ENCODE data around the gene CCDC167.

CCDC167 gene

GRCh38 chr6:37499433-37500293, at the start of gene CCDC167:
Gene CCDC167 (minus strand): TSS chr6:37499893. CDS start chr6:37499863, 30 bp downstream.
- peak; percentile 99 for DNase-seq

DNA sequence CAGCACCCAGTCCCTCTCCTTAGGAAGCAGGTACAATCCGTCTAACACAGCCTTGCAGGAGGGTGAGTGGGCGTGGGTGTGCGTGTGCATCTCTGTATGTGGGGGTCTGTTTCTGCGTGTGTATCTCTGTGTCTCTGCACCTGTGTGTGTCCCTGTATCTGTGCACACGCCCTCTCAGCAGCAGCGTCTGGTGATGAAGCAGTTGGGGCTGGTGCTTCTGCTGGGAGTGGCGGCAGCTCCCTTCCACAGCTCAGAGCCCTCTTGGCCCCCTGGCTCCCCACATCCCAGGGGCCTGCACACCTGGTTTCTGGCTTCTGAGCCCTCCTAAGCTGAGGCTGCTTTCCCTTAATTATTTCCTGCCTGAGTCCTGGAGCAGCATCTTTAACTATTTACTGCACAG, 49.5 kb upstream of the CCDC167 start:
- no peak for DNase-seq

GRCh38 chr6:37548067-37548674, 48.5 kb upstream of the CCDC167 start:
- DNase-seq: no peak

- DNase-seq: no peak
Observed at GRCh38 chr6:37547564-37548061, 47.9 kb upstream of the CCDC167 start.

DNA sequence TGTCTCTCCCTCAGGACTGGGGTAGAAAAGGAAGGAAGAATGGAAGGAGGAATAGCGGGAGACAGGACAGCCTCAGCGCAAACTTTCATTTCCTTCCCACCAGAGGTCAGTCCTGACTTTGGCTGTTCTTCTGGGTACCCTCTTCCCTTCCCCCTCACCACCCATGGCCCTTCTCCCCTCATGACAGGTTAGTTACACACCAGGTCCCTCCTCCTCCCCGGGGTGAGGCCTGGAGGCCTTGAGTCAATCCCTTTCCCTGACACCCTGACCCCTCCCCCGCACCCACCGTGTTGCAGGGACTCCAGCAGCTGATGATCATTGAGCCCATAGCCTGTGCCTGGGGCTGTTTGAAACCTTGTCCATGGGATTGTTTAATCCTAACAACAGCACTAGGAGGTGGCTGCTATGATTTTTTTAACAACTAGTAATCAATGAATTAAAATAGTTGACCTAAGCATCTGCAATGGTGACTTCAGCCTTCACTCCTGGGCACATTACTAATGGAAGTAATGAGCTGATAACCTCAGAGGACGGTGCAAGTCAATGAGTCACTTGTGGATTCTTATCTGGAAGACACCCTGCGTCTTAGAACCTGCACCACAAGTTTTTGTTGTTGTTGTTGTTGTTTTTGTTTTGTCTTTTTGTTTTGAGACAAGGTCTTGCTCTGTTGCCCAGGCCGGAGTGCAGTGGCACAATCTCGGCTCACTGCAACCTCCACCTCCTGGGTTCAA, 46.6 kb upstream of the CCDC167 start:
- DNase-seq: peak; percentile 49

DNA sequence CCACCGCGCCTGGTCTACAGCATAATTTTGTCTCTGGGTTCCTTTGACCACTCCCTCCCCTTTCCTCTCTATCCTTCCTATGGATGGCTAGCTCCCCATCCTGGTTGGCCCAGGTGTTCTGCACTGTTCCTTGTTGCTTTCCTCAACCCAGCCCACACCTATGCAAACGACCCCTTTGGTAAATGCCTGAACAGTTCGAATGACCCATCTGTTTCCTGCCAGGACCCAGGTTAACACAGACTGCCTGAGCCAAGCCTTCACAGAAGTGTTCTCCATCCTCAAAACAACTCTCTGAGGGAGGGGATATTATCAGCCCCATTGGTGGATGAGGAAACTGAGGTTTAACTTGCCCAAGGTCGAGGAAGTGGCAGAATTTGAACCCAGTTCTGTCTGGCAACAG, 44.8 kb upstream of the CCDC167 start:
- DNase-seq: no peak

DNA sequence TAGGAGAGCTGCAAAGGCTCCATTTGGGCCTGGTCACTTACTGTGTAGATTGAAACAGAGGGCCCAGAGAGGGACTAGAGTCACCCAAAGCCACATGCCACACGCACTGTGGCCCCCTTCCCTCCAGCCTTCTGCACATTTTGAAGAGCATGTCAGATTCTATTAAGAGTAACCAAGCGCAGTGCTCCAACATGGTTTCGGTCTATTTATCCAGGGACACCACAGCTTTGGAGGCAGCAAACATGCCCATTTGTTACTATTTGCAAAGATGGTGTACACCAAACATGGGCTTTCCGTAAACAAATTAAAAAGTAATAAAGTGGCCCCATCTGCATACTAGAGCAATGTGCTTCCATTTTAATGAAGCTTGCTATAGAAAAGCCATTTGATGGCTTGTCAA, 43.7 kb upstream of the CCDC167 start:
- no peak for DNase-seq

GRCh38 chr6:37541346-37541745, 41.7 kb upstream of the CCDC167 start:
- DNase-seq: no peak

DNA sequence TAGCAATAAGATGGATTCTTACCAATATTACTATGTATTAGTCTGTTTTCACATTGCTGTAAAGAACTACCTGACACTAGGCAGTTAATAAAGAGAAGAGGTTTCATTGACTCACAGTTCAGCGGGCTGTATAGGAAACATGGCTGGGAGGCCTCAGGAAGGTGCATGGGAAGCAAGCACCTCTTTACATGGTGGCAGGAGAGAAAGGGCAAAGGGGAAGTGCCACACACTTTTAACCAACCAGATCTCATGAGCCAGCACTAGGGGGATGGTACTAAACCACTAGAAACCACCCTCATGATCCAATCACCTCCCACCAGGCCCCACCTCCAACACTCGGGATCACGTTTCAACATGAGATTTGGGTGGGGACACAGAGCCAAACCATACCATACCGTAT, 40.7 kb upstream of the CCDC167 start:
- DNase-seq: no peak

DNA sequence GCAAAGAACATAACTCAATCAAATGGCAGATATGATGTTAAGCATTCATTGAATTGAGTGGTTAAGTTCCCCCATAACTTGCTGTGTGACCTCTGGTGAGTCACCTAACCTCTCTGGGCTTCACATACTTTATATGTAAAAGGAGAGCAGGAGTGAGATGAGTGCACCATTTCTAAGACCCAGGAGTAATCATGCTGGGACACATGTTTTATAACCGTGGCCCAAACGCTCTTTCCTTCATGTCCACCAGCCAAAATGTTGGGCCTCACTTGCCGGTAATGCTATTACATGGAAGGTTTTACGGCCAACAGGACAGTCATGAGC, 40.3 kb upstream of the CCDC167 start:
- no peak for DNase-seq

DNA sequence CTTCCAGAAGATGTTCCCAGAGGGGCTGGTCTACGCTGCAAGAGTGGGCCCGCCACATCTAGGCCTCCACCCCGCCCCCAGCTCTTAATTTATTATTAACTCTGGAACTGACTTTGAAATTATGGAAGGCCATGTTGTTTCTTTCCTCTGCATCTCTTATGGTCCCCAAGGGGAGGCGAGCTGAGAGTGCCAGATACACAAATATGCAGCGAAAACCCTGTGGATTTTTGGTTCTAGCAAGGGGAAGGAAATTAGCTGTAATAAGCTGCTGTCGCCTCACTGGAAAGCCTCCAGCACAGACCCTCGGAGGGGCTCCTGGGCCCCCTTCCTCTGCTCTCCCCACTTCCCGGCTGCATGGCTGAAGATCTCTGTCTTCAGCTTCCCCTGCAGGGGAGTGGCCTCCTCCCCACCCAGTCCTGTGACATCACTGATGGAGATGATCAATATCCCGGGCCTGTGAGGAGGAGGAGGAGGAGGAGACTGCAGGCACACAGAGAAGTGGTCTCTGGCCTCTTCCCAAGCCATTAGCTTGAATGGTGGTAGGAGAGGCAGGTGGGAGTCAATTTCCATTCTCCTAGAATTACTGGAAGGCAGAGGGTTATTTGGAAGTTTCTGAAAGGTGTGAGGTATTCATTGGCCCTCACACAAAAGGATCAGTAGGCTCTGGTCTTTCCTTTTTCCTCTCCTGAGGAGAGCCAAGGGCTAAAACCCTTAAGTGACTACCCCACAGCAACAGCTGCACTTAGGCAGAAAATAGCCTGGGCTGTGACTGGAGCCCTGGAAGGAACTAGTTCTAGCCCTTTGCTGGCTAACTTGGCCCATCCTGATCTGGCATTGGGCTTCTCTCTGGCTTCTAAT, 39.7 kb upstream of the CCDC167 start:
- no peak for DNase-seq

DNA sequence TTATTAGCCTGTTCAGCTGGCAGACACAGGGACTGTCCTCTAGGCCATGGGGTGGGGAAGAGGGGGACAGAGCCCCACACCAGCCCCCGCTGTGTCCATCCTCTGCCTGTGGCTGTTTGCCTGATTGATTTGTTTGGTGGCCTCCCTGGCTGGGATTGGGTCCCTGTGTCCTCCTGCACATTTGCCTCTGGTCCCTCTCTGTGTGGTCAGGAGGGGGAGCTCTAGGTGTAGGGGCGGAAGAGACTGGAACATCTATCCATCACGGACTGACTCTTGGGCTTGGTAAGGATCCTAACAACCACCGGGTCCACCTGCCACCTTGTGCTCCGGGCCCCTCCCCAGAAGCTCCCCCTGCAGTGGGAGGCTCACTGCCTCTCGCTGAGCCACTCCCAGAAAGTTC, 38.4 kb upstream of the CCDC167 start:
- no peak for DNase-seq

GRCh38 chr6:37537548-37537947, 37.9 kb upstream of the CCDC167 start:
- no peak for DNase-seq

DNA sequence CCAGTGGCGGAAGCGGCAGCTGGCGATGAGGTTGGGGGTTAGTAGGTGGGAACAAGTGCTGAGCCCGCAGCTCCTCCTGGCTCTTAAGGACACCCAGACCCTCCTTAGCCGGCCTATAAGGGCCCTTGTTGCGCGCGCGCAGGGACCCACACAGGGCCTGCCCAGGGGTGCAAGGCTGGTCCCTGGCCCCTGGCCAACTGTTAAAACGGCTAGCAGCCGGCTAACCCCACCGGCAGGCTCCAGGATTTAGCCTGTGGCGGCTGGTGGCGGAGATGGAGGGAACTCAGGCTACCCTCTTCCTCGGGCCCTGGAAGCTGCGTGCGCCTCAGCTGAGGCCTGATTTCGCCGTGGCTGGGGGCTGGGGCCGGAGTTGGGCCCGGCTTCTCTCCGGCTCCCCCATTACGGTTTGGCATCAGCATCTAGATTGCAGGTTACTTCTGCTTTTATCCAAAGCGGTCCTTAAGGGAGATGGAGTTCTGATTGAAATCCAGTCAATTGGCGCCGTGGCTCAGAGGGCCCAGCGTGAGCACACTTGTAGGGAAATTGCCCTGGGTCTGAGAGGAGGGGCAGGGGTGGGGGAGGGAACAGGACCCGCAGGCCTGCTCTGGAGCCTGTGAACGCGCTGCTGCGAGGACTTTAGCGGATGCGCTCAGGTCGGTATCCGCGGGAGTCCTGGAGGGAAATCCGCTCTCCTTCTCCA, 36.9 kb upstream of the CCDC167 start:
- no peak for DNase-seq

- peak; percentile 50 for DNase-seq
Observed at GRCh38 chr6:37535759-37536490, 36.2 kb upstream of the CCDC167 start.

DNA sequence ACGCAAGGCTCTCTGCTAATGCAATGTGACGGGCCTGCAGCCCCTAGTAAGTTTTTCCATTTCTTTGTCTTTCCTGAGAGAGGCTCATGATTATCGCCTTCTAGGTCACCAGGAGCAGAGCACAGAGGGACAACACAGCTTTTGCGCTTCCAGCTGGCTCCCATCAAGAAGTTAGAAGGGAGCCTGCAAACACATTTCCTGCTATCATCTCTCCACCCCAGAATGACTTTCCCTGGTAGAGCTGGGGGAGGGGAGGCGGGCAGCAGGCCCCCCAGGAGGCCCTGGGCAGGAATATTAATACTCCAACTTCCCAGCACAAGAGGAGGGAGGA, 35.7 kb upstream of the CCDC167 start:
- DNase-seq: no peak

- no peak for DNase-seq
Observed at GRCh38 chr6:37534893-37535292, 35.2 kb upstream of the CCDC167 start.

DNA sequence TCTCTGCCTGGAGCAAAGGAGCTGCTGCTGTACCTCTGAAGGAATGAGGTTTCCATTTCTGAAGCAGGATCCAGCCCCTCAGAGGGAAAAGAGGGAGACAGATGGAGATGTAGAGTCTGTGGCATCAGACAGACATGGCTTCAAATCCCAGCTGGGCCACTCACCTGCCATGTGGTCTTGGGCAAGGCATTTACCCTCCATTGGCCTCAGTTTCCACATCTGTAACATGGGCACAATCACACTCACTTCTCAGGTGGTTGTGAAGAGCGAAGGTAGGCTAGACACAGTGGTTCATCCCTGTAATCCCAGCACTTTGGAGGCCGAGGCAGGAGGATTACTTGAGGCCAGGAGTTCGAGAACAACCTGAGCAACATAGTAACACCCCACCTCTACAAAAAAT, 32.4 kb upstream of the CCDC167 start:
- no peak for DNase-seq

DNA sequence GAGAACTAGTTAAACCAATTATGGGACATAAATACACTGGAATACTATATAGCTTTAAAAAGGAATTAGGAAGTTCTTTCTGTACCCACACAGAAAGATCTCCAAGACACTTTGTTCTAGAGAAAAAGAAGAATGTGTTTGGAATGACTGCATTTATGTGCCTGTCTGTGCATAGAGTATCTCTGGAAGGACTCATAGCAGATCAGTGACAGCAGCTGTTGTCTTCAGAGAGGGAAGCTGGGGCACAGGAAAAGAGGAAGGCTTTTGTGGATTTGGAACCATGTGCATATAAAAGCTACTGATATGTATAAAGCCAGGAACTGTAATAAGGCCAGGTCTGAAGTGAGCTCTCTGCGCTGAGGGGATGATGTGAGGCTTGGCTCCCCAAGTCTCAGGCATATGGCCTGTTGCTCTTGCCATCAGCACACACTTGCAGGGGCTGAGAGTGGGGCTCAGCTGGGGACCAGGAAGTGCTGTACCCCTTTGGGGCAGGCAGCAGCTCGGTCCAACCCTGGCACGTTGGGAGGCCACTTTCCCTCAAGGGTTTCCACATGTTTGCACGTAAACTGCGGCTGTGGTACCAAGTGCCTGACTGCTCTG, 31.8 kb upstream of the CCDC167 start:
- no peak for DNase-seq

- DNase-seq: no peak
Observed at GRCh38 chr6:37531026-37531425, 31.3 kb upstream of the CCDC167 start.

DNA sequence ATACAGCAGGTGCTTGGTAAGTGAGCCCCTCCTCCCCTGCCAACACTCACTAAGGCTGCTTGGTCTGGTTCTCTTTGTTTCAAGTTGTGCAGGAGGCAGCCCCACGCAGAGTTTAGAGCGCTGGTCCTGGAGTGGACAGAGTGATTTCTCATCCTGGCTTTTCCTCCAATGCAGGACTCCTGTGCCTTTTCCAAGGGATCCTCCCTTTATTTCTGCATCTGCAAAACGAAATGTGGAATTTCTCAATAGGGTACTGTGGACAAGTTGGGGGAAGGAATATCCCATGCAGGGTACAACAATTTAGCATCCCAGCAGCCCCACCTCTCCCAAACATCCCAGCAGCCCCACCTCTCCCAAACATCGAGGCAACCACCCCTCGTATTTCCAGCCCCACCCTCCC, 30.6 kb upstream of the CCDC167 start:
- DNase-seq: no peak
